A673 (cell line): ENCODE data around the gene ETFA. TPM values are rescaled to one million over a fixed set of nuclear protein-coding genes. Genes with fewer than 3 reads are reported as not detected.

ENCODE experiments used
- BruUV-seq: library from RNA; stranded (reverse); fragments of 400-500 nt; replicated peaks from 2 replicates; lab custom pipeline; 2021; lab: Mats Ljungman, UMichigan
- CTCF ChIA-PET: fragments of 300-600 bp; sonication (Branson Sonifier 250); formaldehyde crosslinking; loops from one replicate; lab custom pipeline; 2022; ENCODE audit warnings: antibody characterized with exemption; lab: Charles Lee
- POLR2A ChIA-PET: fragments of 300-600 bp; sonication (Branson Sonifier 250); formaldehyde crosslinking; loops from one replicate; lab custom pipeline; 2022; ENCODE audit warnings: antibody characterized with exemption; ENCODE audit not compliant: low non-redundant PET; lab: Charles Lee
- DNase-seq: peaks from one replicate; pipeline ENCODE4 v3.0.0-alpha.2; 2015; ENCODE audit warnings: low spot score
- H3K27ac ChIP-seq: fragments of 200-600 bp; sonication (generic); 2 replicates; pipeline ENCODE4 v1.5.1; 2016; ENCODE audit warnings: mixed run types, low read depth, mild to moderate bottlenecking, mixed read lengths, antibody characterized with exemption, low read length; ENCODE audit not compliant: poor library complexity, severe bottlenecking
- H3K27me3 ChIP-seq: fragments of 200-600 bp; sonication (generic); replicated peaks from 2 replicates; pipeline ENCODE4 v1.6.1; 2017; ENCODE audit warnings: mixed run types, low read depth, mild to moderate bottlenecking, mixed read lengths, antibody characterized with exemption, low read length; ENCODE audit not compliant: insufficient read depth, poor library complexity
- H3K36me3 ChIP-seq: fragments of 200-600 bp; sonication (generic); 2 replicates; pipeline ENCODE4 v1.6.1; 2016; ENCODE audit warnings: mixed run types, mild to moderate bottlenecking, mixed read lengths, antibody characterized with exemption, low read length; ENCODE audit not compliant: insufficient read depth, poor library complexity, severe bottlenecking
- H3K4me1 ChIP-seq: fragments of 200-600 bp; sonication (generic); 2 replicates; pipeline ENCODE4 v1.6.1; 2017; ENCODE audit warnings: mixed run types, mild to moderate bottlenecking, mixed read lengths, antibody characterized with exemption, low read length; ENCODE audit not compliant: insufficient read depth, poor library complexity, severe bottlenecking
- H3K4me3 ChIP-seq: fragments of 200-600 bp; sonication (generic); 2 replicates; pipeline ENCODE4 v1.5.1; 2016; ENCODE audit warnings: low read depth, mixed run types, mild to moderate bottlenecking, mixed read lengths, low read length; ENCODE audit not compliant: poor library complexity, severe bottlenecking
- H3K9me3 ChIP-seq: fragments of 200-600 bp; sonication (generic); 2 replicates; pipeline ENCODE4 v1.6.1; 2016; ENCODE audit warnings: mixed run types, low read depth, mild to moderate bottlenecking, mixed read lengths, antibody characterized with exemption, low read length; ENCODE audit not compliant: poor library complexity, severe bottlenecking
- CTCF ChIP-seq: fragments of 300-800, 200-600 bp; sonication (generic); conservative IDR thresholded peaks from 2 replicates; pipeline ENCODE4 v1.5.1; 2017; ENCODE audit warnings: low read depth, mild to moderate bottlenecking, antibody characterized with exemption, low read length, moderate library complexity, mixed read lengths
- EZH2 ChIP-seq: fragments of 200-600 bp; sonication (generic); IDR thresholded peaks from 2 replicates; pipeline ENCODE4 v1.6.1; 2017; ENCODE audit warnings: borderline replicate concordance, low read depth, mild to moderate bottlenecking, mixed read lengths, antibody characterized with exemption, low read length; ENCODE audit not compliant: poor library complexity, severe bottlenecking
- intact Hi-C: fragments of 100-400 bp; cut with micrococcal nuclease; formaldehyde crosslinking; loops from one replicate; pipeline ENCODE4 v1.10.0; 2022; ENCODE audit not compliant: unreplicated experiment
- total RNA-seq: library from RNA; stranded (reverse); gene quantifications from 2 replicates; pipeline ENCODE4 v1.2.3, GENCODE V29; 2021

Gene ETFA
- total RNA-seq, 1 experiment from 2014 or later = 133 TPM

- CTCF ChIA-PET = no interaction called here
- H3K4me1 ChIP-seq = peaks cover 37% of the 10 kb centered on the region
- BruUV-seq = no TSS peak
- H3K9me3 ChIP-seq = no peaks in the 10 kb centered on the region
- TF ChIP-seq CTCF (no peak), EZH2 (peak; percentile 34)
- no peak overlapping the region for H3K27ac ChIP-seq
- H3K4me3 ChIP-seq = no peak overlapping the region
- peaks cover 95% of the 10 kb centered on the region for H3K27me3 ChIP-seq
- DNase-seq = no peak
- intact Hi-C loops = no loop called here
- POLR2A ChIA-PET = no interaction called here
- no peaks in the 10 kb centered on the region for H3K36me3 ChIP-seq
Measured at GRCh38 chr15:76342058-76342381, 30.8 kb upstream of the ETFA start.

- no peak for DNase-seq
- Histone ChIP-seq H3K27me3 (peaks cover 90% of the 10 kb centered on the region), H3K9me3 (no peaks in the 10 kb centered on the region), H3K4me3 (peak overlapping the region; percentile 32), H3K36me3 (no peaks in the 10 kb centered on the region), H3K4me1 (peaks cover 34% of the 10 kb centered on the region), H3K27ac (no peak overlapping the region)
- TF ChIP-seq EZH2 (no peak), CTCF (no peak)
- ChIA-PET POLR2A (no interaction called here), CTCF (no interaction called here)
- no TSS peak for BruUV-seq
- intact Hi-C loops = no loop called here
Measured at GRCh38 chr15:76341366-76342057, 30.2 kb upstream of the ETFA start.

GRCh38 chr15:76340803-76341365 is 29.6 kb upstream of the ETFA start:
- intact Hi-C loops = no loop called here
- no TSS peak for BruUV-seq
- Histone ChIP-seq H3K36me3 (no peaks in the 10 kb centered on the region), H3K27ac (no peak overlapping the region), H3K4me1 (peaks cover 32% of the 10 kb centered on the region), H3K9me3 (no peaks in the 10 kb centered on the region), H3K4me3 (peak overlapping the region; percentile 32), H3K27me3 (peaks cover 83% of the 10 kb centered on the region)
- peak; percentile 52 for DNase-seq
- TF ChIP-seq EZH2 = peak; percentile 87
- TF ChIP-seq CTCF = peak; percentile 43; the same call in 1 of the 2 replicates
- ChIA-PET POLR2A (no interaction called here), CTCF (no interaction called here)
